ENCODE results near the gene SMAD3.

SMAD3 gene

DNA sequence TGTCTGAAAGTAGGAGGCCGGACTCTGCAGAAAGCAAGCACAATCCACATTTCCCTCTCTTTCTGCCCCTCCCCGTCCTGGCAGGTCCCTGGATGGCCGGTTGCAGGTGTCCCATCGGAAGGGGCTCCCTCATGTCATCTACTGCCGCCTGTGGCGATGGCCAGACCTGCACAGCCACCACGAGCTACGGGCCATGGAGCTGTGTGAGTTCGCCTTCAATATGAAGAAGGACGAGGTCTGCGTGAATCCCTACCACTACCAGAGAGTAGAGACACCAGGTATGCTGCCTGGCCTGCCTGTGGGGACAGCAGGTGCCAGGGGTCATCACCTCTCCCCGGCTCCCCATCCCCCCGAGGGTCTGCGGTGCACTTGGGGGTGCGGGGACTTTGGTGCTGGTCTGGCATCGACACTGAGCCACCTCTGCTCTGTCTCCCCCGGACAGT lies 99.4 kb downstream of the SMAD3 start:
- CTCF ChIA-PET, result no interaction called here
- TF ChIP-seq, protein P1, sequence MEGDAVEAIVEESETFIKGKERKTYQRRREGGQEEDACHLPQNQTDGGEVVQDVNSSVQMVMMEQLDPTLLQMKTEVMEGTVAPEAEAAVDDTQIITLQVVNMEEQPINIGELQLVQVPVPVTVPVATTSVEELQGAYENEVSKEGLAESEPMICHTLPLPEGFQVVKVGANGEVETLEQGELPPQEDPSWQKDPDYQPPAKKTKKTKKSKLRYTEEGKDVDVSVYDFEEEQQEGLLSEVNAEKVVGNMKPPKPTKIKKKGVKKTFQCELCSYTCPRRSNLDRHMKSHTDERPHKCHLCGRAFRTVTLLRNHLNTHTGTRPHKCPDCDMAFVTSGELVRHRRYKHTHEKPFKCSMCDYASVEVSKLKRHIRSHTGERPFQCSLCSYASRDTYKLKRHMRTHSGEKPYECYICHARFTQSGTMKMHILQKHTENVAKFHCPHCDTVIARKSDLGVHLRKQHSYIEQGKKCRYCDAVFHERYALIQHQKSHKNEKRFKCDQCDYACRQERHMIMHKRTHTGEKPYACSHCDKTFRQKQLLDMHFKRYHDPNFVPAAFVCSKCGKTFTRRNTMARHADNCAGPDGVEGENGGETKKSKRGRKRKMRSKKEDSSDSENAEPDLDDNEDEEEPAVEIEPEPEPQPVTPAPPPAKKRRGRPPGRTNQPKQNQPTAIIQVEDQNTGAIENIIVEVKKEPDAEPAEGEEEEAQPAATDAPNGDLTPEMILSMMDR (conservative IDR thresholded peaks at IDR 0.05; ENCODE audit: low read depth), result no peak
- POLR2A ChIA-PET (ENCODE audit: low non-redundant PET), result no interaction called here
- DNase-seq (ENCODE audit: low spot score), result no peak
- H3K27ac ChIP-seq, result peak overlapping the region; percentile 68

DNA sequence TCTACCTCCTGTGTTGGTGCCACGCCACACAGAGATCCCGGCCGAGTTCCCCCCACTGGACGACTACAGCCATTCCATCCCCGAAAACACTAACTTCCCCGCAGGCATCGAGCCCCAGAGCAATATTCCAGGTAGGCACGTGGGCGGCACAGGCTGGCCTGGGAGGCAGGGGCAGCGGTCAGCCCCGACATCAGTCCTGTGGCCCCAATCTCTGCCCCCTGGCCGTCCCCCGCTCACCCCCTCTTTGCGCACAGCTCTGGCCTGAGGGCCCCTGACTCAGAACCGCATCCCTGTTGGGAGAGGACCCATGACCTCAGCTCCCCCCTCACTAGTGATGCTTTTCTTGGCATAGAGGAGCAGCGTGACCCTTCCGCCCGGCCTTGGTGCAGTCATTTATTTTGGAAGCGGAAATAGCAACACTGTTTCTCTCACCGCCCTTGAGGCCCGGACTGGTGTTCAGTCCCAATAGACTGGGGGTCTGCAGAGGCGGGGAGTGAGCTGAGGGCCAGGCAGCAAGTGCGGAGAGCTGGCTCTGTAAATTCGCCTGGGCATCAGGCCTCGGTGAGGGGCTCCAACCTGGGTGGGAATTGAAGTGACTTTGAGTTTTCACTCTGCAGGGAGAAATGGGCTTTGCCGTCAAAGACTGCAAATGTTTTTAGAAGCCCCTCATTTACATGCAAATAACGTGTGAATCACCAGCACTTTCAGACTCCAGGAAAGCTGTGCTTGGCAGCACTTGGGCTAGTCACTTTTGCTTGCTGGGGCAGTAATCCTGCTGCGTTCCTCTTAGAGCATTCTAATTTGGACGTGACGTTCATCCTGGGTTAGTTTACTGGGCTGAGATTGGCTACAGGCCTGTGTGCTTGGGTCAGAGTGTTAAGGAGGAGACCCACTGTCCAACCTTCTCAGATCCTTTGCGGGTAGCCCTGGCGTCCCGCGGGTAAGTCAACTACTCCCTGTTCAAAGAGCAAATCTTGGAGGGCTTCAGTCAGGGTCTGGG lies 100.2 kb downstream of the SMAD3 start:
- CTCF ChIA-PET, result no interaction called here
- no peak for DNase-seq (ENCODE audit: low spot score)
- TF ChIP-seq, protein P1 (conservative IDR thresholded peaks at IDR 0.05; ENCODE audit: low read depth), result no peak
- POLR2A ChIA-PET (ENCODE audit: low non-redundant PET), result no interaction called here
- peak overlapping the region; percentile 68 for H3K27ac ChIP-seq

DNA sequence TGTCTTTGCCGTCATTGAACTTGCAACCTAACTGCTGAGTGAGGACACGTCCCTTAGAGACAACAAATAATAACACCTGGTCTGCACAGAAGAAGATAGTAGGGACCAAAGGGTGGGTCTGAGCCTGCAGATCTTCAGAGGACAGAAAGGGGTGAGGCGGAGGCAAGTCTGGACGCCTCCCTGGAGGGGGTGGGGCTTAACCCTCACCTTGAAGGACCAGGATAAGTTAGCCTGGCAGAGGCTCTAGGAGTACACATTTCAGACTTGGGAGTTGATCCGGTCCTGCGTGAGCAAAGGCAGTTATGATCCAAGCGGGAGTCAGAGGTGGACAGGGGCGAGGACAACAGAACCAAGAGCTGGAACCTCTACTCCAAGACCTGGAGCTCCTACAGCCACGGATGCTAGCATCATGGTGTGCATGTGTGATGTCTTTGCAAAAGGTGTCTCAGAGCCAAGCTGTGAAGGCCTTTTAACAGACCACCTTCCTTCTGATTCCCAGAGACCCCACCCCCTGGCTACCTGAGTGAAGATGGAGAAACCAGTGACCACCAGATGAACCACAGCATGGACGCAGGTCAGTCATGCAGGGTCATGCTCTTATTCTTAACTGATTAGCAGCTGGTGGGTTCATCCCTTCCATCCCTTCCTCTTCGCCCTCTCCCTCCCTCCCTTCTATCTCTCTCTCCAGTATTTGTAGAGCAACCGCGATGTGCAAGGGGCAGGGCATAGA lies 101.0 kb downstream of the SMAD3 start:
- peak overlapping the region; percentile 68 for H3K27ac ChIP-seq
- no peak for DNase-seq (ENCODE audit: low spot score)
- ChIA-PET CTCF (interaction anchor here (0.5 kb wide), 1 partner anchor 61 kb away, joined by 3 read pairs; no protein-coding TSS in a partner anchor), POLR2A (ENCODE audit: low non-redundant PET) (no interaction called here)
- TF ChIP-seq, protein P1 (conservative IDR thresholded peaks at IDR 0.05; ENCODE audit: low read depth), result no peak

DNA sequence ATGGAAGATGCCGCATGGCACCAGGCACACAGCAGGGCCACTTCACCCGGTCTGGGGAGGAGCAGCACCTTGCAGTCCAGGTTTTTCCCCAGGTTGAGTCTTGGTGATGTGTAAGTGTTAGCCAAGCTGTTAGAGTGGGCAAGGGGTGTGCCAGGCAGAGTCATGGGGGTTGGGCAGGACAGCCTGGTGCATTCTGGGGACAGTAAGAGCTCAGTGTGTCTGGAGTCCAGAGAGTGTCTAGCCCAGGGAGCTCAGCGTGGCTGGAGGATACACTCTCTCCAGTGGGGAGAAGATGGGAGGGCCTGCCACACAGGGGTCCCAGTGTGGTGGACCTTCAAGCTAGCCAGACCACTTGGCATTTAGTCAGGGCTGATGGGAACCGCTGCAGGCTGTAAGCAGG lies 101.7 kb downstream of the SMAD3 start:
- H3K27ac ChIP-seq, result peak overlapping the region; percentile 68
- CTCF ChIA-PET, result interaction anchor here (0.5 to 1.3 kb wide), 2 partner anchors 11 to 62 kb away, joined by 3 read pairs; no protein-coding TSS in a partner anchor
- TF ChIP-seq, protein P1 (conservative IDR thresholded peaks at IDR 0.05; ENCODE audit: low read depth), result no peak
- no peak for DNase-seq (ENCODE audit: low spot score)
- POLR2A ChIA-PET (ENCODE audit: low non-redundant PET), result no interaction called here

DNA sequence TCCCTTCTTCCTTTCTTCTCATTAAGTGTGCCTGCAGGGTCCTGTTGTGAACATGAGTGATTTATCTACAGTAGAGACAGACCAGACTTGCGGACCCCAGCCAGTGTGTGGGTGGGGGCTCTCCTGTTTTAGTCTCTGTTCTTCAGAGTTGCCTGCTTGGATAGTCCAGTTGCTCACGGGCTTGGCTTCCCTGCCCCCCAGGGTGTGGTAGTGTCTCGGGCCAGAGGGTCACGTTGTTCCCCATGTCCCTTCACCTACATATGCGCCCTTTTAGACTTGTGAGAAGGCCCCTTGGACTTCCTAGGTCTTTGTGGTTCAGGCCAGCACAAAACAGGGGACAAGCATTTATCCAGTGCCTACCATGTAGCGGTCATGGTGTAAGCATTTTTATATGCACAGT lies 103.3 kb downstream of the SMAD3 start:
- POLR2A ChIA-PET (ENCODE audit: low non-redundant PET), result no interaction called here
- no peak for DNase-seq (ENCODE audit: low spot score)
- TF ChIP-seq, protein P1 (conservative IDR thresholded peaks at IDR 0.05; ENCODE audit: low read depth), result no peak
- CTCF ChIA-PET, result no interaction called here
- H3K27ac ChIP-seq, result peak overlapping the region; percentile 68

DNA sequence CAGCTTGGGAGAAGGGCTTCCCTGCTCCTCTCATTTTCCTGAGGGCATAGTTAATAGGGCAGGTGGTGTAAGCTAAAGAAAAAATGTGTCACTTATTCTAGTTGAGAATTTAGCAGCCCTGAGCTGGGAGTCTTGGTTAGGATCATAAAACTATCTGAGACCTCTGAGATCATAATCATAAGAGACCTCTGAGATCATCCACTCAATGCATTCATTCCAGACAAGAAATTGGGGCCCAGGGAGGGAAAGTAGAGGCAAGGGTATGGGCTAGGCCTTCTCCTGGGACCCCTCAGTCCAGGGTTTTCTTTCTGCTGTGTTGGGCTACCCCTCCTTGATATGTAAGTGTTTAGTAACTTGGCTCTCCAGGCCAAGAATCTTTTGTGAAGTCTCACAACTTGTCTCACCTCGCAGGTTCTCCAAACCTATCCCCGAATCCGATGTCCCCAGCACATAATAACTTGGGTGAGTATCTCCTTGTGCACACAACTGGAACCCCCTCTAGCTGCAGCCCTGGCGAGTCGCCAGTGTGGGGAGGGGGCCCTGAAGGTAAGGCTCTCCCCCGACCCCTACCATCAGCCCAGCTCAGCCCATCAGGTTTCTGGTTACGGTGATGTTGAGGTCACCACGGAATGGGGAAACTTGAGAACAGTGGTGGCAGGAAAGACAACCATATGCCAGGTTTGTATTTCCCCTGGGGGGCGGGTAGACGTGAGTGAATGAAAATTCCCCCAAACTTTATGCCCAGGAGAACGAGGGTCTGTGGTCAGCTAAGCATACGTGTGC lies 104.9 kb downstream of the SMAD3 start:
- no peak for DNase-seq (ENCODE audit: low spot score)
- H3K27ac ChIP-seq, result no peak overlapping the region
- TF ChIP-seq, protein P1 (conservative IDR thresholded peaks at IDR 0.05; ENCODE audit: low read depth), result no peak
- POLR2A ChIA-PET (ENCODE audit: low non-redundant PET), result no interaction called here
- CTCF ChIA-PET, result no interaction called here
